ENCODE data around the gene COL7A1. TPM values are rescaled to one million over a fixed set of nuclear protein-coding genes. Genes with fewer than 3 reads are reported as not detected.
A peak's percentile ranks its signal among the peaks of the same experiment; 100 is the strongest.

Gene COL7A1
- total and polyA plus RNA-seq, 2 of the 13 experiments (the other 11 are each of a cell fraction or from before 2014, with no cell fraction given): 2.7 to 11.7 TPM

DNA sequence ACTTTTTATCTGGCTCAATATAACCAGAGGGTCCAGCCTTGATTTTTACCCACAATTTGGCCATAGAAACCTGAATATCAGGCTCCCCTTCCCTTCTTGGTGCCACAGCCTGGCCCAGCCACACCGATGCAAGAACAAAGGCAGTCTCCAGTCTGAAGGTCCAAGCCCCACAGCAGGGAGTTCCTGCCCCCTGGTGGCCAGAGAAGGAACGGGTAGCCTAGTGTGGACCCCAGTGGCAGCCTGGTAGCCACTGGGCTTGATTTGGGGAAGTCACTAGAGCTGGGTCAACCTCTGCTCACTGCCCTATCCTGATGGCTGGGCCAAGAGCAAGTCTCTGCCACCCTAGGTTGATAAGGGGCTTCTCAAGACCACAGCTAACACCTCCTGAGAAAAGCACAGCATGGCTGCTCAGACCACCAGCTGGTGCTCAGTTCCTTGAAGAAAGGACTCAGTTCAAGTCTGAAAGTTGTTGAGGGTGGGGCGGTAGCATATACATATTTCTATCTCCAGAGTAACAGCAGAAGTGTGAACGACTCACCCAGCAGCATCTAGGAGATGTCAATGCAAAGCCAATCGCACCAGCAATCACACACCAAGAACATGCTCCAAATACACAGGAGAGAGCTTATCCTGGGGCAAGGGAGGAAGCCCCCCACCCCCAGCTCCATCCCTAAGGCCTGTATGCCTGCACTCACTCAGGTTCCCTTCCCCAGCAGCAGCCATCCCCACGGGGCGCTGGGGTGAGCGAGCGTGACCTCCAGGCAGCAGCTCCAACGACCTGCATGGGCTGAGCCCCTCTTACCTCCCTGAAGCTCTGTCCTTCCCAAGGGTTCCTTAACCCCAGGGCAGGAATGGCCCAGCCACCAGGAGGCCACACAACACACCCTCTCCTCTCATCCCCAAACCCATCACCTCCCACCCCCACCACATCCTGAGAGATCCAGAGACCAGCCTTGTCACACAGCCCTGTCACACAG lies 46.1 kb downstream of the COL7A1 start:
- in situ Hi-C loops (cut with HindIII; ENCODE audit: extremely low pct_ligation_motif_present, low pct_unique_long_range_greater_than_20kb): no loop called here
- no TSS peak for BruUV-seq (replicated peaks)
- TF ChIP-seq TCF7L2 (IDR thresholded peaks at IDR 0.05; ENCODE audit: low read depth, low read length) (no peak), LCORL (IDR thresholded peaks at IDR 0.05) (no peak), LCORL (CRISPR knock-in tag; IDR thresholded peaks at IDR 0.05) (no peak), SRSF9 (IDR thresholded peaks at IDR 0.05; ENCODE audit: borderline replicate concordance, insufficient read depth, low read depth, low read length, poor library complexity, severe bottlenecking) (no peak), HHEX (CRISPR knock-in tag; IDR thresholded peaks at IDR 0.05) (no peak), CEBPG (CRISPR knock-in tag; IDR thresholded peaks at IDR 0.05) (no peak), ZMYM4 (CRISPR knock-in tag; IDR thresholded peaks at IDR 0.05) (0 out of 2 replicates have a peak, but pooled peaks have one; percentile 26), BRCA1 (CRISPR knock-in tag; IDR thresholded peaks at IDR 0.05) (no peak), SCMH1 (CRISPR knock-in tag; IDR thresholded peaks at IDR 0.05; ENCODE audit: borderline replicate concordance) (no peak), POLR2AphosphoS5 (IDR thresholded peaks at IDR 0.05; ENCODE audit: low read depth, low read length) (no peak), MTA1 (CRISPR knock-in tag; IDR thresholded peaks at IDR 0.05; ENCODE audit: borderline replicate concordance) (no peak), SMAD1 (CRISPR knock-in tag; IDR thresholded peaks at IDR 0.05; ENCODE audit: borderline replicate concordance, low read depth) (no peak), CREM (IDR thresholded peaks at IDR 0.05) (no peak), CREM (CRISPR knock-in tag; IDR thresholded peaks at IDR 0.05) (no peak), MXD1 (CRISPR knock-in tag; IDR thresholded peaks at IDR 0.05) (no peak), TMF1 (CRISPR knock-in tag; IDR thresholded peaks at IDR 0.05; ENCODE audit: low read depth) (no peak), ZNF143 (CRISPR knock-in tag; IDR thresholded peaks at IDR 0.05) (no peak), FOXA1 (IDR thresholded peaks at IDR 0.05) (no peak), FOXA1 (CRISPR knock-in tag; IDR thresholded peaks at IDR 0.05) (no peak), TRIM24 (CRISPR knock-in tag; IDR thresholded peaks at IDR 0.05) (no peak), ZNF451 (CRISPR knock-in tag; IDR thresholded peaks at IDR 0.05) (no peak), POGZ (CRISPR knock-in tag; IDR thresholded peaks at IDR 0.05) (no peak), NAIF1 (CRISPR knock-in tag; IDR thresholded peaks at IDR 0.05; ENCODE audit: borderline replicate concordance) (no peak)

More for the DNA sequence above, 46.1 kb downstream of the COL7A1 start:
- Histone ChIP-seq H3K4me3 (replicated peaks in 1 of 3; ENCODE audit: insufficient read depth in 1 of 3, low read depth in 2 of 3, low read length in 3 of 3) (no peak overlapping the region), H3K27me3 (ENCODE audit: control insufficient read depth in 1 of 2, insufficient read depth in 2 of 2, low read length in 2 of 2) (no peaks in the 10 kb centered on the region), H3K4me1 (ENCODE audit: insufficient read depth, low read length) (peaks cover 65% of the 10 kb centered on the region), H3K27ac (ENCODE audit: extremely low read length, insufficient read depth, low read length) (no peak overlapping the region), H3K9me3 (ENCODE audit: low read length) (no peaks in the 10 kb centered on the region), H3K4me2 (ENCODE audit: low read depth, low read length) (no peak overlapping the region), H4K20me1 (ENCODE audit: insufficient read depth, low read length) (peaks cover 46% of the 10 kb centered on the region), H3K9ac (ENCODE audit: insufficient read depth, low read depth, low read length) (no peak overlapping the region), H3K79me2 (ENCODE audit: insufficient read depth, low read length) (peaks cover 35% of the 10 kb centered on the region), H3K36me3 (replicated peaks in 1 of 2; ENCODE audit: control insufficient read depth in 1 of 2, insufficient read depth in 2 of 2, low read length in 2 of 2) (peaks cover 31 to 80% of the 10 kb centered on the region in 2 experiments), H2AFZ (ENCODE audit: low read length) (no peak overlapping the region)
- POLR2A ChIA-PET: interaction anchor here (0.6 to 2.1 kb wide), 5 partner anchors 10 to 103 kb away, joined by 4 to 10 read pairs (median 4); partner anchors contain the start of gene ATRIP
- intact Hi-C loops (cut with micrococcal nuclease; ENCODE audit: unreplicated experiment): loop anchor here (1.0 to 5.0 kb wide), 2 partner anchors 42 to 84 kb away; no protein-coding TSS in a partner anchor
- CTCF ChIA-PET (ENCODE audit: low intra/inter-chr PET ratio, low total read pairs): interaction anchor here (1.1 to 2.9 kb wide), 4 partner anchors 84 to 276 kb away, joined by 3 to 17 read pairs (median 4); partner anchors contain the start of gene NCKIPSD
- ATAC-seq: peak; percentile 91
- DNase-seq (ENCODE audit: low spot score): peak; percentile 67
- 80% methylated on average over 8 of the region's 10 CpGs for WGBS (ENCODE audit: low lambda C conversion rate)
- peak; percentile 86 for FAIRE-seq

Data from HepG2 (cell line).